GM18861 (cell line): ENCODE measurements around the gene FAM20B.
"Not testable (repeated sequence)": the region's sequence is repeated elsewhere in the genome, so short reads cannot be mapped to it uniquely, and the experiment has no call there.

ENCODE experiments used
- ATAC-seq: cut with Tn5 transposase; IDR thresholded peaks from one replicate; pipeline ENCODE4 v1.9.1; 2021; ENCODE audit not compliant: unreplicated experiment

FAM20B gene, protein sequence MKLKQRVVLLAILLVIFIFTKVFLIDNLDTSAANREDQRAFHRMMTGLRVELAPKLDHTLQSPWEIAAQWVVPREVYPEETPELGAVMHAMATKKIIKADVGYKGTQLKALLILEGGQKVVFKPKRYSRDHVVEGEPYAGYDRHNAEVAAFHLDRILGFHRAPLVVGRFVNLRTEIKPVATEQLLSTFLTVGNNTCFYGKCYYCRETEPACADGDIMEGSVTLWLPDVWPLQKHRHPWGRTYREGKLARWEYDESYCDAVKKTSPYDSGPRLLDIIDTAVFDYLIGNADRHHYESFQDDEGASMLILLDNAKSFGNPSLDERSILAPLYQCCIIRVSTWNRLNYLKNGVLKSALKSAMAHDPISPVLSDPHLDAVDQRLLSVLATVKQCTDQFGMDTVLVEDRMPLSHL

DNA sequence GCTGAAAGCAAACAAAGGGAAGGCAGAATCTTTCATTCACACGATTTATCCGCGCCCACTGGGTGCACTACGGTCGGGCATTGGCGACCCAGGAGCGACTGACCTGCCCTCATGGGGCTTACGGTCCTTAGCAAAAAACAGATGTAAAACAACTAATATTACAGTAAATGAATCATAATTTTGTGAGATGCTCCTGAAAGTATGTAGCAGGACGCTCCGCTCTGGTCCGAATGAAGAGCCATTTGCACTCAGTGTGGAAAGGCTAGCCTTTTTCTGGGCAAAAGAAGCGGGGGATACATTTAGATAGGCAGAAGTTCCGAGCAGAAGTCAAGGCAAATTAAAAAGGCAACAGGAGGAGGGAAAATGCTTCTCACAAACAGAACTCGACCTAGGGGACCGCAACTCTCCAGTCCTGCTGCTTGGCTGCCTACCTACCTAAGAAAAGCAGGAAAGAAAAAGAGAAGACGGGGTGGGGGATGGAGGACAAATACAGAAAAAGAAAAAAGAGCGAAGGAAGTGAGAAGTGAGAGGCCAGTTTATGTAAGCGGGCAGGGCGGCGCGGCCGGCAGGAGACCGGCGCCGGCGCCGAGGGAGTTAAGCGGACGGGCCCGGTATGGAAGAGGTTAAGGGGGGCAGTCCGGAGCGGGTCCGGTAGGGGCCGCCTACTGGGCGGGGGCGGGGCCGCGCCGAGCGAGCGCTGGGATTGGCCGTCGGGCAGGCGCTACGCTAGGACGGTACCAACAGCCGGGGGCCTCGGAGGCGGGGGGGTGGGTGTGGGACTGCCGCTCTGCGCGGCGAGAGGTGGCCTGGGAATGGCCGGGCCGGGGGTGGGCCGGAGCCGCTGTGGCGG lies at the start of gene FAM20B:
Gene FAM20B (plus strand): TSS at position 770 of the 850 bp plus-strand sequence. CDS start 17,954 bp downstream, outside the sequence.
- peak; percentile 51 for ATAC-seq

DNA sequence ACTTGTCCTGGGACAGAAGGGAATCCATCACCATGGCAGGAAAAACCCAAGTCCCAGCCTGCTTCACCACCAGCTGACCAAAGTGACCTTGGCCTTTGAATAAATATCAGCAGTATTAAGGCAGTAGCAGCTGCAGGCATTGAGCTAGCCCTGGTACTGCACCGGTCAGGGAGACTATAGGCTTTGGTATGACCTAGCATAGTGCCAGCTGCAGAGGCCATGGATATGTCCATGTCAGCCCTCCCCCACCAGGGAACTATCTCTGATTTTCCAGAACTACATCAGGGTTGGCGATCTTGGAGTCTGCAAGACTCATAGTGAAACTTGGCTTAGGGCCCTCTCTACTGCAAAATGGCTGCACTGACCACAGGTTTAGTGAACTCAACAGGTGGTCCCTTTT lies 49.2 kb upstream of the FAM20B start:
- no peak for ATAC-seq

- ATAC-seq = no peak
Observed at GRCh38 chr1:178986204-178986603, 39.5 kb upstream of the FAM20B start.

DNA sequence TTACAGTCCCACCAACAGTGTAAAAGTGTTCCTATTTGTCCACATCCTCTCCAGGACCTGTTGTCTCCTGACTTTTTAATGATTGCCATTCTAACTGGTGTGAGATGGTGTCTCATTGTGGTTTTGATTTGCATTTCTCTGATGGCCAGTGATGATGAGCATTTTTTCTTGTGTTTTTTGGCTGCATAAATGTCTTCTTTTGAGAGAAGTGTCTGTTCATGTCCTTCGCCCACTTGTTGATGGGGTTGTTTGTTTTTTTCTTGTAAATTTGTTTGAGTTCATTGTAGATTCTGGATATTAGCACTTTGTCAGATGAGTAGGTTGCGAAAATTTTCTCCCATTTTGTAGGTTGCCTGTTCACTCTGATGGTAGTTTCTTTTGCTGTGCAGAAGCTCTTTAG lies 37.5 kb upstream of the FAM20B start:
- not testable (repeated sequence) for ATAC-seq

- no peak for ATAC-seq
Observed at GRCh38 chr1:178993559-178993958, 32.1 kb upstream of the FAM20B start.

DNA sequence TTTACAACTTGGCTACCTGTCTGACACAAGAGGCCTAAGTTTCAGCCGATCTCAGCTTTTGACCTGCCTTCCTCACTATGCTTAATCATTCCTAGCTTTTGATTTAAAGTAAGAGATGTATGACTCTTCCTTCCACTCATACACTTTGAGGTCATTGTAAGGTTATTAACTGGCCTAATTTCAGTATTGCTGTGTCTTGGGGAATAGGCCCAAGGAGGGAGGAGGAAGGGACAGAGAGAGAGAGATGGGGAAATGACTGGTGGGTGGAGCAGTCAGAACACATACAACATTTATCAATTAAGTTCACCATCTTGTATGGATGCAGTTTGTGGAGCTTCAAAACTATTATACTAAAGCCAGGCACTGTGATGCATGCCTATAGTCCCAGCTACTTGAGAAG lies 28.3 kb upstream of the FAM20B start:
- ATAC-seq = no peak

GRCh38 chr1:178998295-178998694 lies 27.4 kb upstream of the FAM20B start:
- no peak for ATAC-seq

- no peak for ATAC-seq
Observed at GRCh38 chr1:178999061-178999460, 26.6 kb upstream of the FAM20B start.

DNA sequence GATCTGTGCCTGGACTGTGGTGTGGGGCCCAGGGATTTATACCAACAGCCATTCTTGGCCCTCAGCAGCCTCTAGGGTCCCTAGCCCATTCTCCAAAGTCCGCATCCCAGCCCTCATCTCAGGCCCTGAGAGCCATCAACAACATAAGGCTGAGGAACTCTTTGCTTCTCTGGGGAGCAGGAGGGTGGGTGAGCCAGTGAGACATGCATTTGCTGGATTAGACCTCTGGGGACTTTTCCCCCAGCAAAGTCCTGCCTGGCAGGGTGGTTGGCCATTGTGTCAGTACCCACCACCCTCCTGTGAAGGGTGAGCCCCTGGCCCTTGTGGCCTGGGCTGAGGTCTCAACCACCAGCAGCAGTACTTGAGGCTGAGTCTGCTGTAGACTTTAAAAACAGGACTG lies 24.2 kb upstream of the FAM20B start:
- ATAC-seq = no peak

- not testable (repeated sequence) for ATAC-seq
Observed at GRCh38 chr1:179002064-179002463, 23.6 kb upstream of the FAM20B start.

- peak; percentile 80 for ATAC-seq
Observed at GRCh38 chr1:179002552-179003345, 22.9 kb upstream of the FAM20B start.

DNA sequence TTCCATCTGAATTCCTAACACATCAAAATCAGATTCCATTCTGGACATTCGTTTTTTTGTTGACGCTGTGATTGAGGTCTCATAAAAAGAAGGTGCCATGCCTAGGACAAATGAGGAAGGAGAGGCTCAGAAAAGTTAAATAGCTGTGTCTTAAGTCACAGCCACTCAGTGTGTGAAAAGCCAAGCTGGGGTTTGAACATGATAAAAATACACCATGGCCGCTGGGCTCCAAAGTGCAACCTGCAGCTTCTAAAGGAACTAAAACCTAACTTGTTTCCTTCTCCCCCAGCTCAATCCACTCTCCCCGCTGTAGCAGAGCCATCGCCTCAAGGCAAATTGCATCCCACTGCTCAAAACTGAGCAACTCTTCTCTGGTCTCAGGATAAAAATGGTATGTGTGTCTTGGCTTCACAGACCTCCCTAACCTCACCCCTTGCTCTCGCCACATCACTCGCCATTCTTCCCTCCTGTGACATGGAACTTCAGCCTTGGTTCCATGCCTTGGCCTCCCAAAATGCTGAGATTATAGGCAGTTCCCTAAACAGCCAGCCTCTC lies 22.1 kb upstream of the FAM20B start:
- no peak for ATAC-seq

DNA sequence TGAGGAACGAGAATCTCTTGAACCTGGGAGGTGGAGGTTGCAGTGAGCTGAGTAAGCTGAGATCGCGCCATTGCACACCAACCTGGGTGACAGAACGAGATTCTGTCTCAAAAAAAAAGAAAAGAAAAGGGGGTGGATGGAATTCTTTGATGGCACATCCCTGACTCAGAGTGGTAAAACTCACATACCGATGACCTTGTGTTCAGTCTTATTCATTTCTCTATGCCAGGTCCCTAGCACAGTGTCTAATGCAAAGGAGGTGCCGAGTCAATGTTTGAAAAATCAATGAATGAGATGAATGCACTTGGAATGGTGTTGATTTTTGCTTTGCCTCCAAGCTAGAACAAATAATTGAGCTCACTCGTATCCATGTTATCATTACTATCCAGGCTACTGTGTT lies 18.5 kb upstream of the FAM20B start:
- ATAC-seq = no peak

GRCh38 chr1:179010671-179011070 lies 15.0 kb upstream of the FAM20B start:
- ATAC-seq = no peak

DNA sequence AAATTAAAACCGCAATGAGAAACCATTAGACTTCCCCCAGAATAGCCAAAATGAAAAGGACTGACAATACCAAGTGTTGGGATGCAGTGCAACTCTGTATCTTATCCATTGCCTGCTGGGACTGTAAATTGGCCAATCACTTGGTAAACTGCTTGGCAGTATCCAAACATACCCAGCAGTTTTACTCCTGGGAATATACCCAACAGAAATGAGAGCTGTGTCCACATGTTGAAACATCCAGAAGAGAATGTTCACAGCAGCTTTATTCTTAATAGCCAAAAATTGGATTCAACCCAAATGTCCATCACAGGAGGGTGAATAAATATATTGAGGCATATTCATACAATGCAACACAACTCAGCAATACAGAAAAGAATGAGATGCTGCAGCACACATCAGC lies 13.7 kb upstream of the FAM20B start:
- no peak for ATAC-seq

DNA sequence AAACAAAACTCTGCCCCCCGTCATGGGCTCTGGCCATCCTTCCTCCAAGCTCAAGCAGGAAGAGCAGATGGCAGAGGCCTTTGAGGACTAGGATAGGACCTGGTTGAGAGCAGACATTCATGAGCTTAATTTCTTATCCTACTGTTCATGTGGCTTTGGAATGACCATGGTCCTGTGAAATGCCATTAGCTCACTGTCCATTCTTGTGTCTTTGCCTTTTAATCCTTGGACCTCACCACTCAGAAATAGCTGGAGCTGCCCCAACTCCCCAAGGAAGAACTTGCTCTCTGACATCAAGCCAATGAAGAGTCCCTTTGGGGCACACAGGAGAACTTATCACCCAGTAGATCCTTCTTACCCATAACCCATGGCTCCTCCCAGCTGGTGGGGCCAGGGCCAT lies 11.6 kb upstream of the FAM20B start:
- ATAC-seq = no peak

DNA sequence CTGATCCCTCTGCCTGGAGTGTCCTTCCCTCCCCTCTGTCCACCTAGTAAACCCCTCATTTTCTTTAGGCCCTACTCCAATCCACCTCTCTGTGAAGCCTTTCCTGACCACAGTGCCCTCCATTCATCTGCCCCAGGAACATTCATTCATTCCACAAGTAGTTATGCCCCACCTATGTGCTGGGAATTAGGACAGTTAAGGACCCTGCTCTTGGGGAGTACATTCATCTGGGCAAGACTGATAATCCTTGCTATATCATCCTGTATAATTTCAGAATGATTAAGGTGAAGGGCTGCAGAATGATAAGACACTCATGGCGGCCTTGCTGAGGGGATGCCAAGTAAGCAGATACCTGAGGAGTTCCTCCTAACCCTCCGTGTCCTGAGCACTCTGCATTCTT lies 10.3 kb upstream of the FAM20B start:
- no peak for ATAC-seq

DNA sequence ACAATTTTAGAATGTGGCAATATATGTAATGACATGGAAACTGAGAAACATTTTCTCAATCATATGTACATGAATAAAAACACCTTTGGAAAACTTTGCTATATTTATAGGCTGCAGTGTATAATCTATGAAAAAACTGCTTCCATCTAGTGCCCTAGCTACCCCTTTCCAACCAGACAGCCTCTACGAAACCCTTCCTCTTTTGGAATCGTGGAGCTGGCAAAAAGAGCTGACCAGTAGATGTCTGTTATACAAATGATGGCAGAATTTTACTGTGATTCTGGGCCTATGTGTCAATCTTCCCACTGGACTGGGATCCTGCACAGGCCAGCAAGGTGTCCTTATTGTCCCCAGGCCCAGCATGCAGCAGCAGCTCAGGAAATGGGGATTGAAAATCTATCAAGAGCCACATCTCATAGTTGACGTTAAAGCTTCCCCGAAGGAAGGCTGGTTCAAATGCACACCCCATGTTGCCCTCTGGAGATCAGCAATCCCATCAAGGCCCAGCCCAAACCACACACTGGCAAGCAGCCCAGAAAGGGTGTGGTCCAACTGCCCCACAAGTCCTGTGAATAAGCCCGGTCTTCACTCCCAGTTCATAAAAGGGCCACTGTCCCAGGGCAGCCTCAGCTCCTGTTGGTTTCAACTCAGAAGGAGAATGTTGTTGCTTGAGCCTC lies 8.8 kb upstream of the FAM20B start:
- ATAC-seq = no peak

DNA sequence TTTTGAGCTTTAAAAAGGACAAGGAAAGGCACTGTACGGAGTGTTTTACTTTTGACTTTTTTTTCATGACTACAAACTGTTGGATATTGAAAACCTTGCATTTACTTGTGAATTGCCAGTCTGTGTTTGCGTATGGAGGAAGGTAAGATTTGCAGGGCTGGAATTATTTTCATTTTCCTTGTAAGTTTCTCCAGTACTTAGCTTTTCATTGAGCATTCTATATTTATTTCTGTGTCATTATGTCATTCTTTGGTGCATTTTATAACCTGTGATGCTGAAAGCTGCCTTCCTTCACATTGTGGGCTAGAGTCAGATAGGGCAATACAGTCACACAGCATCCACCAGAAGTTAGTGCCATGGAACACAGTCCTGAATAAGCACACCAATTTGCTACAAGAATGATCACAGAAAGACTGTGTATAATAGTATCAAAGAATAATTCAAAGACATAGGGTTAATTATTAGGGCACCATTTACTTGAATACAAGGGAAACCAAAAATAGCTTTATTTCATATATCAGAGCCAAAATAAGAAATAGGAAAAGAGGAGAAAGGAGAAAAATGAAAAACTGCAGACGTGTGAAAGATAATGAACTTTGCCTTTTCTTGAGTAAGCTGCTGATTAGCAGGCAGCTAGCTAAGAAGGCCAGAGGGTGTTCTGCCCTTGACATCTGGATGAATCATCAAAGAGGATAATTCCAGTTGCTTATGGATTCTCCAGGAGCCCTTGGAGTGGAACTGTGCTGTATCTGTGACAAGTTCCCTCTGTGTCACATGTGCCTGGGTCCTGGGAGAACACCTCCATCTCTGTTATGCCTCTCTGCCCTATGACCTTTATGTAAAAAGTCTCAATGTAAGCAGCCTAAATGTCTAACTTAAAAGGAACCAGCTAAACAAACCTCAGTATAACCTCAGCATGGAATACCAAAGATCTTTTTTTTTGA lies 8.0 kb upstream of the FAM20B start:
- ATAC-seq = no peak
